GM12891 (cell line): ENCODE results near the gene MYO7A.

ENCODE experiments used
- PAX5 ChIP-seq: IDR thresholded peaks from 2 replicates; pipeline ENCODE4 v1.6.1; 2011; ENCODE audit warnings: low read length, moderate library complexity, mild to moderate bottlenecking; ENCODE audit not compliant: insufficient read depth, severe bottlenecking
- POLR2A ChIP-seq: IDR thresholded peaks from 2 replicates; pipeline ENCODE4 v1.6.1; 2011; ENCODE audit warnings: low read depth, low read length, control low read depth
- POLR2AphosphoS5 ChIP-seq: IDR thresholded peaks from 2 replicates; pipeline ENCODE4 v1.6.1; 2011; ENCODE audit warnings: low read depth, low read length, control low read depth
- POU2F2 ChIP-seq: IDR thresholded peaks from 2 replicates; pipeline ENCODE4 v1.6.1; 2011; ENCODE audit warnings: low read depth, mild to moderate bottlenecking, control low read depth, low read length, moderate library complexity
- SPI1 ChIP-seq: IDR thresholded peaks from 2 replicates; pipeline ENCODE4 v1.6.1; 2011; ENCODE audit warnings: low read depth, low read length, control low read depth
- TAF1 ChIP-seq: IDR thresholded peaks from 2 replicates; pipeline ENCODE4 v1.6.1; 2011; ENCODE audit warnings: low read depth, low read length, control low read depth

GRCh38 chr11:77184136-77184860 is 56.3 kb downstream of the MYO7A start:
- TF ChIP-seq POLR2A (no peak), TAF1 (no peak), POLR2AphosphoS5 (no peak), SPI1 (no peak), POU2F2 (no peak), PAX5 (no peak)
